Pulmonary artery endothelial cell (primary cell): Measurements from ENCODE around the gene COMMD4. TPM values are rescaled to one million over a fixed set of nuclear protein-coding genes. Genes with fewer than 3 reads are reported as not detected.
"Not testable (repeated sequence)": the region's sequence is repeated elsewhere in the genome, so short reads cannot be mapped to it uniquely, and the experiment has no call there.

Experiments
- DNase-seq: peaks from one replicate; pipeline ENCODE4 v3.0.0-alpha.2; 2011; ENCODE audit warnings: low read depth, low spot score
- total RNA-seq: library from RNA; depleted of rRNA; stranded (reverse); fragments of >200 nt; gene quantifications from 2 replicates; pipeline ENCODE4 v1.2.3, GENCODE V29; 2014

Gene COMMD4
- total RNA-seq = 71.5 and 81.1 TPM in 2 replicates

DNA sequence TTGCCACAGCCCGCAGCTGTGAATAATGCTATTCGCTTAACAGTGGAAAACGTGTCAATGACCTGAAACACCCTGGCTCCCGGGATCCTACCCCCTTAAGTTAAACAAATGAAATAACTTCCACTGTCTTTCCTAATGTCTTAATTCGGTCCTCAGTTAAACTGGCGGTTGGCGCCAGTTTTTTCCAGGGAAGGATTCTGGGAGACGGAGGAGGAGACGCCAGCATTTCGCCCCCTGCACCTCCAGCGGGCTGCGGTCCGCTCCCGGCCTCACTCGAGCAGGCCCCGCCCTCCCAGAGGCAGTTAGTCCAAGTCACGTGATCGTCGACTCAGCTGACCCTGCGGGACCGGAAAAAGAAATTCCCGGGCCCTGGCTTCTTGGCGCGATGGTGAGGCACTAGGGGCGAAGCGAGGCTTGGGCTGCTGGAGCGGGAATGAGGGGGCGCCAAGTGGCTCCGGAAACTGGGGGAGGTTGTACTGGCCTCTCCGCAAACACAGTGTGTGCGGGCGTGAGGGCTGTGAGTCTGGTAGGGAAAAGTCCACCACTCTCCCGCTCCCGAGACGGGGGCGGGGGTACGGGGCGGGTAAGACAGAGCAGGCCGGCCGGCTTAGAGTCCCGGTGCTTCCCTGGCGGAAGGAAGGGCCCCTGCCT, at the start of gene COMMD4:
Gene COMMD4 (plus strand): TSS at position 359 of the 651 bp plus-strand sequence. CDS start 27 bp downstream, at position 386.
- DNase-seq = peak; percentile 79

DNA sequence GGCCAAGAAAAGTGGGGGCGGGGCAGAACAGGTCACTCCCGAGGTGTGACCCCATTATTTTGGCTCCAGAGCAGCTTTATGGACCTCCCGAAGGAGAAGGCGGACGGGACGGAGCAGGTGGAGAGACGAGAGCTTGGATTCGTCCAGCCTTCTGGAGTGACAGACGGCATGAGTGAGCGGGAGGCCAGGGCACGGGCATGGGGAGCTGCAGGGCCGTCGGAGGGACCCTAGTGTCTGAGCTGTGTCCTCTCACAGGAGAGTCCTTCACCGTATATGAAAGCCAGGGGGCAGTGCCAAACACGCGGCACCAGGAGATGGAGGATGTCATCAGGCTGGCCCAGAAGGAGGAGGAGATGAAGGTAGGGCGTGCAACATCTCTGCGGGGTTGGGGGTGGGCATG, 42.2 kb upstream of the COMMD4 start:
- DNase-seq = not testable (repeated sequence)

DNA sequence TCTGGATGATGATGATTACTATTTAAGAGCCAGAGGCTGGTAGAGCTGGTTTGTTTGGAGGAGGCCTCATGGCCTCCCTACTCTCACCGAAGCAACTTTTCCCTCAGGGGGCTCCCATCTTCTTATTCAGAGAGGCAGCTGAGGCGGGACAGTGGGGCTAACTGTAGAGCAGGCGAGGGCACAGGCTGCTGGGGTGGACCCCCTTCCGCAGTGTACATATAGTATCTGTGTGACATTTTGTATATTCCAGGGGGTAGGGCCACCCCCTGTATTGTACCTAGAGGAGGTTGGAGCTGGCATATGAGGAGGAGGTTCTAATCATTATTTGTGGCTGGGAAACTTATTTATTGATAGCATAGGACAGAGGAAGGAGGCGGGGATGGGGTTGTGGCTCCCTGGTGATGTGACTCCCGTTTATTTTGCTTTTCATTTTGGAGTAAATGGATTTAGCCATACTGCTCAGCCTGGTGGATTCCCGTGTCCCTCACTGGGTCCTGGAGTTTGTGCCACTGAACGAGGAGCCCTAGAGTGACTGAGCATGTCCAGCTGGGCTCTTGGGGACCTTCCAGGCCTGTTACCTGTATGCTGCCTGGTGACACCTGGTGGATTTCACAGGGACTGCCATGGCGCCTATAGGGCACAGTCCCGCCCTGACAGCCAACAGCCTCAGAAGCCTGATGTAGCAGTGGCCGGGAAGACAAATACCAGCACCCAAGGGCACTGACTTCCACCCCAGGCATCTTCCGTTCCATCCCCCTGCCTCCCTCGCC, 37.1 kb upstream of the COMMD4 start:
- DNase-seq = not testable (repeated sequence)

- not testable (repeated sequence) for DNase-seq
Observed at GRCh38 chr15:75299311-75299688, 36.6 kb upstream of the COMMD4 start.

DNA sequence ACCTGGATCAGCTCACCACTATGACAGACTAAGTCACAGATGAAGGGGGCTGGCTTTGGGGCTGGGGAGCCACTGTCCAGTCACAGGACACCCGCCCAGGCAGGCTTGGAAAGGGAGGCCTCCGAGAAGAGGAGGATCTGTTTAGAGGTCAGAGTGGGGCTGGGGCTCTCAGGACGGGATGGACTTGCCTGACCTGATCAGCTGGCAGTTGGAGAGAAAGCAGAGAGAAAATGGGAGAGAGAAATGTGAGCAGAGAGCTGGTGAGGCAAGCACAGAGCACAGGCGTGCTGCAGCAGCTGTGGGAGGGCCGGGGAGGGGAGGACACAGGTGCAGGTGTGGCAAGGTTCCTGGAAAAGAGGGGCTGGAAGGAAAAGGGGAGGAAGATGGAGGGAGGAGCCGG, 35.8 kb upstream of the COMMD4 start:
- not testable (repeated sequence) for DNase-seq

- DNase-seq = no peak
Observed at GRCh38 chr15:75302318-75302717, 33.5 kb upstream of the COMMD4 start.

- not testable (repeated sequence) for DNase-seq
Observed at GRCh38 chr15:75302753-75303152, 33.1 kb upstream of the COMMD4 start.

DNA sequence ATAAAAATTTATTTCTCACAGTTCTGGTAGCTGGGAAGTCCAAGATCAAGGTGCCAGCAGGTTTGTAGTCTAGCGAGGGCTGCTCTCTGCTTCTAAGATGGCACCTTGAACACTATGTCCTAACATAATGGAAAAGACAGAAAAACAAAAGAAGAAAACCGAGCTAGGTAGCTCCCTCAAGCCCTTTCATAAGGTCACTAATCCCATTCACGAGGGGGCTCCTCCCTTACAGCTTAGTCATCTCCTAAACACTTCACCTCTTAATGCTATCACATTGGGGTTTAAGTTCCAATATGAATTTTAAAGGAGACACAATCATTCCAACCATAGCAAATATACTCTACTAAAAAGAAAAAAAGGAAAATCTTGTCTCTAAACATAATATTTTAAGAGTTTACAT, 29.7 kb upstream of the COMMD4 start:
- DNase-seq = no peak

GRCh38 chr15:75307778-75308390, 28.0 kb upstream of the COMMD4 start:
- no peak for DNase-seq

GRCh38 chr15:75309711-75310110, 26.2 kb upstream of the COMMD4 start:
- DNase-seq = no peak

GRCh38 chr15:75312548-75312947, 23.3 kb upstream of the COMMD4 start:
- not testable (repeated sequence) for DNase-seq

GRCh38 chr15:75313116-75313845, 22.6 kb upstream of the COMMD4 start:
- DNase-seq = no peak

DNA sequence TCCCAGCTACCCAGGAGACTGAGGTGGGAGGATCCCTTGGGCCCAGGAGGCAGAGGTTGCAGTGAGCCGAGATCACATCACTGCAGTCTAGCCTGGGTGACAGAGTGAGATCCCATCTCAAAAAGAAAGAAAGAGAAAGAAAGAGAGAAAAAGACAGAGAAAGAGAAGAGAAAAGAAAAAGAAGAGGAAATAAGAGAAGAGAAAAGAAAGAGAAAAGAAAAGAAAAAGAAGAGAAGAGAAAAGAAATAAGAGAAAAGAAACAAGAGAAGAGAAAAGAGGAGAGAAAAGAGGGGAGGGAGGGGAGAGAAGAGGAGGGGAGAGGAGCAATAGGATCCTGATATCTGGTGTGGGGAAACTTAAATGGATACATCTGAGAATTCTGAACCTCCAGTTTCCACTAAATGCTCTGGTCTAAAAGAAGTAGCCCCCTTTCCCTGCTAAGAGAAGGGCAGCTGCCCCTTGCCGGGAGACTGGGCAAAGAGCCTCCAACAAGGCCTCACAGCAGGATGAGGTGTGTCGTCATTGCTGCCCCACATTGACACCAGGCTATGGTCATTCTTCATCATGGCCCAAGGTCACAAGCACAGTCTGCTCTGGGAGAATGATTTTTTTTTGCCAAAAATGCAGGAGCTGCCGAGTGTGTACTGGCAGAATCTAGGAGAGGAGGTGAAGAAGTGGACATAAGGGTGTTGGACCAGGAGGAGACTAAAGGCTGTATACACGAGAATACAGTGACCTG, 21.1 kb upstream of the COMMD4 start:
- no peak for DNase-seq

DNA sequence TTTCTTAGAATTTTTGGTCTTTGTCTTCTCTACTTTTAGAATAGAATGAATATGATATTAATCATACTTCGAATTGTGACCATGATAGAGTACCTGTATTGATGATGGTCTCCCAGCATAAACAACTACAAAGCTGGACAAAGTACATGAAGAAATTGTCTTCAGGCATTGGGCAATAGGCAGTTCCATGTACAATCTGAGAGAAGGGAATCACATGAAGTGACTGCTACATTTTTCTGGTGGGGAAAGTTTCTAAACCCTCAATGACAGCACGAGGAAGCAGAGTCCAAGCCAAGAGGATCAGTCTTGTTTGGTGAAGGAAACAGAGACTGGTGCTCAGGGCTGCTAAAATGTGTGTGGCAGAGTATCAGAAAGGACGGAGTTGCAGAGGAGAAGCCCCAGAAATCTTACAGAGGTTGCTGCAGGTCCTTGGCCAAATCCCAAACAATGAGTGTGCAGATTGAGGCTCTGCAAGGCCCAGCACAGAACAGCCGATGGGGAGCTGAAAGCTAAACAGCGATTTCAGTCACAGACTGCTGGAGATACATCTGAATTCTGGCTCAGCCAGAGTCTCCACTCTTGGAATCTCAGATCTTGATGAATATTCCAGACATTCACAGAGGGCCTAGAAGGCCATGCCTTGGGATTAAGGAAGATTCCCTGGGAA, 16.5 kb upstream of the COMMD4 start:
- DNase-seq = not testable (repeated sequence)

- no peak for DNase-seq
Observed at GRCh38 chr15:75321711-75322110, 14.2 kb upstream of the COMMD4 start.

DNA sequence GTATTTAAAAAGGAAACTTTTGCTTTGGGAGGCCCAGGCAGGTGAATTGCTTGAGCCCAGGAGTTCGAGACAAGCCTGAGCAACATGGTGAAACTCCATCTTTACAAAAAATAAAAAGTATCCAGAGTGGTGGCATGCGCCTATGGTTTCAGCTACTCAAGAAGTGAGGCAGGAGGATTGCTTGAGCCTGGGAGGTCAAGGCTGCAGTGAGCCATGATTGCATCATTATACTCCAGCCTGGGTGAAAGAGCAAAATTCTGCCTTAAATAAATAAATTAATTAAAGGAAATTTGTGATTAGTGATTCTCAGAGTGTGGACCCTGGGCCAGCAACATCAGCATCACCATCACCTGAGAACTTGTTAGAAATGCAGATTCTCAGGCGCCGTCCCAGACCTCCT, 9.9 kb upstream of the COMMD4 start:
- no peak for DNase-seq

GRCh38 chr15:75327005-75327404, 8.9 kb upstream of the COMMD4 start:
- no peak for DNase-seq

DNA sequence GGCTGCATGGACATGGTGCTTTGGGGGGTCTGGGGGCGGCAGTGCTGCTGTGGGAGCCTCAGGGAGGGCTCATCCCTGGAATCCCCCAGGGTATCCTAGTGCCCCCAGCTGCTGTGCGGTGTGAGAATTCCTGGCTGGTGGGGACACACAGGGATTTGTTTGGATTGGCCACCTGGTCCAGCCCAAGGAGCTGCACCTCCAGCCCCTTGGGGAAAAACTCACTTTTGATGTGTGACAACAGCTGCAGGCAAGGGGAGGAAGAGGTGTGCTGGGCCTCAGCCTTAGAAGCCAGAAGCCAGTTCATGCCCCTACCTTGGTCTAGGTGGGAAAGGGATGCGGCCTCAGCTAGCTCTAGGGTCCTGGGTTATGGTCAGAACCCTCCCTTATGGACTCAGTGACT, 8.4 kb upstream of the COMMD4 start:
- no peak for DNase-seq

DNA sequence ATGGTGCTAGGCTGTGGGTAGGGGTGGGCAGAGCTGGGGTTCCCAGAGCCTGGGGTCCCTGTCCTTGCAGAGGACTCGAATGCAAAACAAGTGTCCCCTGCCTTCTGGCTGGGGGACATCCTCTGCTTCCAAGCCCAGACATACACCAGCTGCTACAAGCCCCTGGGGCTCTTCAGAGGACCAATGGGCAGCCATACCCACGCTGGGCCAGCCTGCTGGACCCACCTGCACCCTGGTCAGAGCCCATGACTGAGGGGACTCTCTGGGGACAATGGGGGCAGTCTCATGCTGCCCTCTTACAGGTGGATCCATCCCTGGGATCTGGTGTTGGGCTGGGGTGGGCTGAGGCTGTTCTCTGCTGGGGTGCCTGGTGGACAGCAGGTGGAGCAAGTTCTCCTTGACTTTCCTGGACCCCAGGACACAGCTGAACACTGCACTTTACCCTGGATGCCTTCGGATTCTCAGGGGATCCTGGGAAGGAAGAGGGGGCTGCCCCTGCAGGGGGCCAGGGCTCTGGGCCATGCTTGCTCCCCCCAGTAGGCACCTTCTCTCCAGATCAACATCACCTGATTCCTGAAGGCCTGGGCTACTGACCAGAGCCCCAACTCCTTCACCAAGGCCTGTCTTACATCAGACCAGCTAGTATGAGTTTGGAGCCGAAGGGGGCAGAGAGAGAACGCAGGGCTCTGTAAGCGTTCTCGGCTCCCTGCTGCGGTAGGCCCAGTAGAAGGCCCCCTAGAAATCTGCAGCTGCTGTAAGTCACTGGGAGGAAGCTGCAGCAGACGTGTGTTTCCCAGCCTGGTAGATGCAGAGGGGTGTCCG, 7.2 kb upstream of the COMMD4 start:
- no peak for DNase-seq

GRCh38 chr15:75329571-75329970, 6.3 kb upstream of the COMMD4 start:
- DNase-seq = no peak
